ENCODE results near the gene COL6A2.
A peak's percentile ranks its signal among the peaks of the same experiment; 100 is the strongest.
"Not testable (repeated sequence)": the region's sequence is repeated elsewhere in the genome, so short reads cannot be mapped to it uniquely, and the experiment has no call there.

COL6A2 gene

GRCh38 chr21:46126309-46127238 is 28.7 kb downstream of the COL6A2 start:
- peak; percentile 0 for DNase-seq

GRCh38 chr21:46127239-46128105 is 29.6 kb downstream of the COL6A2 start:
- DNase-seq = no peak

- DNase-seq = no peak
Observed at GRCh38 chr21:46128106-46128932, 30.4 kb downstream of the COL6A2 start.

- DNase-seq = no peak
Observed at GRCh38 chr21:46128933-46129571, 31.1 kb downstream of the COL6A2 start.

- DNase-seq = no peak
Observed at GRCh38 chr21:46129846-46130651, 32.1 kb downstream of the COL6A2 start.

- DNase-seq = no peak
Observed at GRCh38 chr21:46130831-46131587, 33.1 kb downstream of the COL6A2 start.

- no peak for DNase-seq
Observed at GRCh38 chr21:46131588-46131837, 33.6 kb downstream of the COL6A2 start.

- no peak for DNase-seq
Observed at GRCh38 chr21:46131838-46132651, 34.1 kb downstream of the COL6A2 start.

GRCh38 chr21:46135782-46136395 is 38.0 kb downstream of the COL6A2 start:
- DNase-seq = no peak

- no peak for DNase-seq
Observed at GRCh38 chr21:46136739-46137349, 38.9 kb downstream of the COL6A2 start.

GRCh38 chr21:46137908-46138307 is 40.0 kb downstream of the COL6A2 start:
- DNase-seq = no peak

- no peak for DNase-seq
Observed at GRCh38 chr21:46138383-46138970, 40.6 kb downstream of the COL6A2 start.

GRCh38 chr21:46139686-46140085 is 41.8 kb downstream of the COL6A2 start:
- no peak for DNase-seq

- not testable (repeated sequence) for DNase-seq
Observed at GRCh38 chr21:46140352-46141003, 42.6 kb downstream of the COL6A2 start.

- no peak for DNase-seq
Observed at GRCh38 chr21:46141767-46142581, 44.1 kb downstream of the COL6A2 start.

- DNase-seq = no peak
Observed at GRCh38 chr21:46142582-46143473, 44.9 kb downstream of the COL6A2 start.

Data from stimulated activated CD4-positive, alpha-beta T cell treated with anti-CD3 and anti-CD28 coated beads, Interleukin-15, amount 100 ng/mL, for 24 hours (primary cell).